ENCODE data around the gene NAA15.
"Not testable (repeated sequence)": the region's sequence is repeated elsewhere in the genome, so short reads cannot be mapped to it uniquely, and the experiment has no call there.

Gene NAA15
- 101 to 341 (median 114) reads per million in 3 experiments for total RNA-seq

- peak; percentile 99 for DNase-seq
Observed at GRCh38 chr4:139301113-139301820, at the start of gene NAA15. Gene NAA15 (plus strand): TSS chr4:139301505. CDS start chr4:139301778, 273 bp downstream.

GRCh38 chr4:139253046-139253445, 48.3 kb upstream of the NAA15 start:
- no peak for DNase-seq

DNA sequence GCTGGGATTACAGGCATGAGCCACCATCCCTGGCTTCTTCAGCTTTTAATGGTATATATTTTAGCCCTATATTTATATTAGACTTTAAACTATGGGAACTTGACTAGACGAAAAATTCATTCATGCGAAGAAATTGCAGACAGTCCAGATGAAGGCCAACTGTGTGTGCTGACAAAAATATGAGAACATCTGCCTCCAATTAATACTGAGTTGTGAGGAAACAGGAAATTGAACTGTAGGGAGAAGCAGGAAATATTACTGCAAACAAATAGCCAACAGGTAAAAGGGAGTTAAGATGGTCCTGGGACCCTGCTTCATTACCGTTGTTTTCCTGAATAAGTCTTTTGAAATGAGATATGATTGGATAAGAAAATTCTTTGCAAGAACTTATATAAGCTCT, 47.6 kb upstream of the NAA15 start:
- no peak for DNase-seq

DNA sequence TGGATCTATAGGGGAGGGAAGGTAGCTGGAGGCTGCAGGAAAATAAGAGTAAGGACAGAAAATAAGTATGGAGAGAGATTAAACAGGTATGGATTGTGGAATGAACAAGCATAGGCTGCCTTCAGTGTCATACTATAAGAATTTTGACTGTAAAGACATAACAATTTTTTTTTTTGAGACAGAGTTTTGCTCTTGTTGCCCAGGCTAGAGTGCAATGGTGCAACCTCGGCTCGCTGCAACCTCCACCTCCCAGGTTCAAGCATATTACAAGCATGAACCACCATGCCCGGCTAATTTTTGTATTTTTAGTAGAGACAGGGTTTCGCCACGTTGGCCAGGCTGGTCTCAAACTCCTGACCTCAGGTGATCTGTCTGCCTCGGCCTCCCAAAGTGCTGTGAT, 45.7 kb upstream of the NAA15 start:
- DNase-seq: not testable (repeated sequence)

- no peak for DNase-seq
Observed at GRCh38 chr4:139256349-139256748, 45.0 kb upstream of the NAA15 start.

GRCh38 chr4:139265654-139266053, 35.7 kb upstream of the NAA15 start:
- no peak for DNase-seq

GRCh38 chr4:139266208-139266582, 35.1 kb upstream of the NAA15 start:
- no peak for DNase-seq

DNA sequence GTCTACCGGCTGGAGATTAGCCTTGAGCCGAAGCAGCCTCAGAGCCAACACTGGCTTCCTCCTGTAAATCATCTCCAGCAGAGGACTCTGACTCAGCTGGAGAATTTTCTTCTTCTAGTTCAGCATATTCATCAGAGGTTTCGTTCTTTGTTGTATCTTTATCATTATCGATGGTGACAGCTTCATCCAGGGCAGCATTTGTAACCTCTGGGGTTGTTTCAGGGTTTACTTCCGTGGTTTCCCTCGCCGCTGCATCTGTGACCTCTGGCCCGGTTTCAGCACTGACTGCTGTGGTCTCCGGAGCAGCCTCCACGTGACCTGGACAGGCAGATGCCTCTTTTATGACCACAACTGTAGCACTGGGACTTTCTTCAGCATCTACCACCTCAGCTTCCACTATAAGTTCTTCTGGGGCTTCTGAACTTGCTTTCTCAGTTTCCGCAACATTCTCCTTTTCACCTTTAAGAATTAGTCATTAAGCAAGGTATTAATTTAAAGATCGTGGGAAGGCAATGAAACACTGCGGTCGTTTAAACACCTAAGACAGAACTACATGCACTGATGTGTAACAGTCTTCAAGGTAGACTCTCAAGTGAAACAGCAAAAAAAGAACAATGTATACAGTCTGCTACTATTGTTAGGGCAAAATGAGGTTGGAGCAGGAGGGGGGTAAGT, 34.6 kb upstream of the NAA15 start:
- peak; percentile 71 for DNase-seq

DNA sequence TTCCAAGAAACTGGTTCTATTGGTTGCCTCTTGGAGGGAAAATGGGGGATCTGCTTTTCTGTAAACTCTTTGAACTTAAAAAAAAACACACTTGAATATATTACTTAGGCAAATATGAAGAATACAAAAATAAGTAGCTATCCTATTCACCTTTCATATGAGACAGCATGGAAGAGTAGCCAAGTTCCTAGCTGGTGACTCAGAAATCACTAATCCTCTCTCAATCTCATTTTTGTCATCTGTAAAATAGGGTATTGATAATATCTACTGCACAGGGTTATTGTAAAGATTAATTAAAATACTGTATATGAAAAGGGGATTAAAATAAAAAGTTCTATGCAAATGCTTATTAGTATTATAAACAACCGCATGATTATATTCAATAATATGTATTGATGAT, 34.0 kb upstream of the NAA15 start:
- DNase-seq: no peak

DNA sequence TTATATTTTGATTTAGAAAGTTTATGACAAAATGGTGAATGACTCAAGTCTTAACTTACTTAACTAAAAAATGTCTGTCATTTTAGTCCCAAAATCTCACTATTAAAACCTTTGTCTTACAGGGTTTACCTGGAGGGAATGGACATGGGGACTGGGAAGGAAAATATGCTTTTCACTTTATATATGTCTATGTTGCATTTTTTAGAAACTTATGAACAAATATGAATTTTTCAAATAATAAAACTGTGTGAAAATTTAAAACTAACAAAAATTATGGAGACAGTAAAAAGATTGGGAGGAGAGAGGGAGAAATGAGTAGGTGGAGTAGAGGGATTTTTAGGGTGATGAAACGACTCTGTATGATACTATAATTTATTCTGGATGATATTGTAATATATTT, 27.5 kb upstream of the NAA15 start:
- no peak for DNase-seq

GRCh38 chr4:139274790-139275189, 26.5 kb upstream of the NAA15 start:
- no peak for DNase-seq

DNA sequence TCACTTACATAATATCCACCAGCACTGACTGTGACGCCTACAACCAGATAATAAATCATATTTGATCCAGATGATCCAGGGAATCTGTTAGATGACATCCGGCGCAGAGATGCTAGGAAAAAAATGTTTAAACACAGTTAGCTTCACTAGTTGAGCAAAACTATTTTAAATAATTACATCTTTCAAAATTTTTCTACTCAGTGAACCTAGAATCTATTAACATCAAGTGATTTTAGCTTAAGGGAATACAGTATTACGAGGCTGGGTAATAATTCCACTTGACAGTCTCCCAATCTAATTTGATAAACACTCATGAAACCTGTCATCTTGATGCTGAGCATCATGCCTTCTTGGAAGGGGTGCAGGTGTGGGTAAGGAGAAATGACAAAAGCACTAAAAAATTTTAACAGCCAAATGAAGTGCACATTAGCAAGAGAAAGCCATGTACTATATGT, 26.0 kb upstream of the NAA15 start:
- no peak for DNase-seq

DNA sequence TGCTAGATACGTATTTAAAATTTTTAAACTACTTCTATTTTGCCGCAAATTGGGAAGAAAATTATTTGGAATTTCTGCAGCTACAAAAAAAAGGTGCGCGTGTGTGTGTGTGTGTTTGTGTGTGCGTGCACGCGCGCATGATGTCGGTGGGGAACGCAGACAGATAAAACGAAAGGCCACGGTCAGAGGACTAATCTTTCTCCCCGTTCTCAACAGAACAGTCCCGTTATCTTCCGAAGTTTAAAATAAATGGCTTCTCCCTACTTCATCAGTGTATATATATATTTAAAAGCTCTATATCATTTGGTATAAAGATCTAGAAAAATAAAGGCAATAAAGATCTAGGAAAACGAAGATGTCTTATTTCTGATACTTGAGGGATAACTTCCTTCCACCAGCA, 22.8 kb upstream of the NAA15 start:
- no peak for DNase-seq

DNA sequence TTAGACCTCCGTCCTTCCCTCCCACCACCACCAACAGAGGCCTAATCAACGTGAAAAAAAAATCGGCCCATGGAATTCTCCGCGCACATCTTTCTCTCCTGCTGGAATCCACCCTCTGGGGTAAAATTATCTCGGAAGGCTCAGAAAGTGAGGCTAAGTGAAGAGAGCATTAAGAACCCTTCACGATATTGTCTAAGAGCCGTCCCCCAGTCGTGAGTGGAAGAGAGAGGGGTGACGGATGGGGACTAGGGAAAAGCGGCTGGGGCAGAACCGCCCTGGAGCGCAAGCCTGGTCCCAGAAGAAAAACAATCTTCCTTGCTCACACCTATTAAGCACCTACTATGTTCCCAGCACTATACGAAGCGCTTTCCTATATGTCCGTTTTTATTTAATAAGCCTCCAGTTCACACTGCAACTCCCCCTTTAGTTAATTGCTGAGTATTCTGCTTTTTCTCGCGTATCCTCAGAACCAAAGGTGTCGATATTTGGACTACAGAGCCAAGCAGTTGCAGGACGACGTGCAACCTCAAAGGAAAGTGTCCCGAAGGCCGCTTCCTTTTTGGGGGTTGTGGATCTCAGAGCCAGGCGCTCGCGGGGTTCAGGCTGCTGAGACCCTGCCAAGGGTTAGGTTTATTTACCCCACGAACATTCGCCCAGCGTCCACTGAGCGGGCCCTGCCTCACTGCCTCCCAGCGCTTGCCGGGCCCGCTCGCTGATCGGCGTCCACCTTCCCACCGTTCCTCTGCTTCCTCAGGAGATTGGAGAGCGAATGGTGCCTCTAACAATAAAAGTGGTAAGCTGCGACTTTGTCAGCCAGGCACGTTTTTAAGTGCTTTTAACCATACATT, 22.2 kb upstream of the NAA15 start:
- DNase-seq: no peak

DNA sequence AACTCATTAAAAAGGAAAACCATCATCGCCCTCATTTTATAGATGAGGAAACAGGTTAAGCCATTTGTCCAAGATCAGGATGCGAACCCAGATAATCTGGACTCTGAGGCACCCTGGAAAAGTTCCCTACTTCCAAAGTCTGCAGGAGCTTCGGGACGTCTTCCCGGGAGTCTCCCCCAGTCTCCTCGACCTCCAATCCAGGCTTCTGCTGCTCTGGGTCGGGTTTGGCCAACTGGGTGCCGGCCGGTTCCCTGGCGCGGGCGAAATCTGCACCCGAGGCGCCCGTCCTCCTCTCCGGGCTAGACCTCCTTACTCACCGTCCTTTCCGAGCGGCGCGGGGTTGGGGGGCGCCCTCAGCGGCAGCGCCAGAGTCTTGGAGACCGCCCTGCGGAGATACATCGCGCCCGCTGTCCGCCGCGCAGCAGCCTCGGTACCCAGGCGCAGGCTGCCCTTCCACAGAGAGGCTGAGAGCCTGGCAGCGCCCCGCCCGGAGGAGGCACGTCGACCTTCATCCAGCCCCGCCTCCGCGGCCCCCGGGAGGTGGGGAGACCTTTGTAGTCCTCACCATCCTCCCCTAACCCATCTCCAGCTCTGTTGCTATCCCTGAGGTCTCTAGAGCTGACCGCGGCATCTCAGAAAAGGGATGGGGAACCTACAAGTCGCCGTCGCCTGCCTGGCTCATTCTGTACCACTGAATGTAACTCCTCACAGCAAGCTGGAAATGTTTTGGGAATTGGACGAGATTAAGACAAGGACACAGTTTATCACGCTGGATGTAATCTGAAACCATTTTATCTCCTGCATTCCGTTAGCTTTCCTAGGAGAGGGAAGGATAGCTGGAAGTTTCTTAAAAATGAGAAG, 21.3 kb upstream of the NAA15 start, which contains the start of gene MGARP:
MGARP (minus strand) TSS at position 466 of the 861 bp plus-strand sequence; CDS start at position 399, 67 bp downstream.
- no peak for DNase-seq

- DNase-seq: no peak
Observed at GRCh38 chr4:139282065-139282720, 19.1 kb upstream of the NAA15 start.

GRCh38 chr4:139282721-139283075, 18.6 kb upstream of the NAA15 start:
- DNase-seq: no peak

GRCh38 chr4:139286186-139286698, 15.1 kb upstream of the NAA15 start:
- DNase-seq: no peak

- DNase-seq: peak; percentile 92
Observed at GRCh38 chr4:139295206-139295941, 5.9 kb upstream of the NAA15 start.

- no peak for DNase-seq
Observed at GRCh38 chr4:139295942-139296299, 5.4 kb upstream of the NAA15 start.

DNA sequence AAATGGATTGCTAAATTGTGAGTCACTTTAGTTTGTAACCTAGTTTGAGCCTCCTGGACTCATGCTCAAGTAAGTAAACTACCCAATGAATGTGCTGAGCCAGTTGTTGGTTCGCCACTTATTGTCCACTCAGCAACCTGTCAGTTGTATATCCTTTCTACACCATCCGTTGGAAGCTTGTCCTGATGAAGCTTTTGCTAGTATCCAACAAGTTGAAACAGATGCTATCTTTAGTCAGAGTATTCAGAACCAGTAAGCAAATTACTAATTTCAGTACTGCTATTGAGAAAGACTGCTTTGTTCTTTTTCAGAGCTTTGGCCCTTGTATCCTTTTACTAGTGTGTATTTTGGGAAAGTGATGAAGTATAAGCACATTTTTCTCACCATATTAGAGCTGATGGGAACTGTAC, 4.3 kb upstream of the NAA15 start:
- no peak for DNase-seq
